ENCODE data around the gene SLC25A23.

DNA sequence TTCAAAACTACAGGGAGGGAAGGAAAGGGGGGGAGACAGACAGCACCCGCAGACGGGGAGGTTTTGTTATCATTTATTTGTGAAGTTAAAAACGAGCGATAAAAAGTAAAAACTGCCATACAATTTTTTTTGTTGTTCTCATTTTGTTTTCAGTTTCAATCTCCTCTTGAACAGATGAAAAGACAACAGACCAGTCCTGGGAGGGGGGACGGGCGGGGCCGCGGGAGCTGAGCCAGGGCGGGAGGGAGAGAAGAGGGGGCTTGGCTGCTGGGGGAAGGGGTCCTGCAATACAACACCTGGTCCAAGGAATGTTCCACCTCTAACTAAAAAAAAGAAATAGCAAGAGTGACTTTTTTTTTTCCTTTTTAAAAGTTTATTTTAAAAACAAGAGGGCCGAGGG, 46.3 kb downstream of the SLC25A23 start:
- TF ChIP-seq, protein P1, sequence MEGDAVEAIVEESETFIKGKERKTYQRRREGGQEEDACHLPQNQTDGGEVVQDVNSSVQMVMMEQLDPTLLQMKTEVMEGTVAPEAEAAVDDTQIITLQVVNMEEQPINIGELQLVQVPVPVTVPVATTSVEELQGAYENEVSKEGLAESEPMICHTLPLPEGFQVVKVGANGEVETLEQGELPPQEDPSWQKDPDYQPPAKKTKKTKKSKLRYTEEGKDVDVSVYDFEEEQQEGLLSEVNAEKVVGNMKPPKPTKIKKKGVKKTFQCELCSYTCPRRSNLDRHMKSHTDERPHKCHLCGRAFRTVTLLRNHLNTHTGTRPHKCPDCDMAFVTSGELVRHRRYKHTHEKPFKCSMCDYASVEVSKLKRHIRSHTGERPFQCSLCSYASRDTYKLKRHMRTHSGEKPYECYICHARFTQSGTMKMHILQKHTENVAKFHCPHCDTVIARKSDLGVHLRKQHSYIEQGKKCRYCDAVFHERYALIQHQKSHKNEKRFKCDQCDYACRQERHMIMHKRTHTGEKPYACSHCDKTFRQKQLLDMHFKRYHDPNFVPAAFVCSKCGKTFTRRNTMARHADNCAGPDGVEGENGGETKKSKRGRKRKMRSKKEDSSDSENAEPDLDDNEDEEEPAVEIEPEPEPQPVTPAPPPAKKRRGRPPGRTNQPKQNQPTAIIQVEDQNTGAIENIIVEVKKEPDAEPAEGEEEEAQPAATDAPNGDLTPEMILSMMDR (IDR thresholded peaks at IDR 0.05; ENCODE audit: low read length) = no peak
- no peak for TF ChIP-seq EZH2phosphoT487 (IDR thresholded peaks at IDR 0.05; ENCODE audit: low read length)
